SK-N-DZ (cell line): ENCODE measurements around the gene ACAP2. TPM values are rescaled to one million over a fixed set of nuclear protein-coding genes. Genes with fewer than 3 reads are reported as not detected.
"Not testable (repeated sequence)": the region's sequence is repeated elsewhere in the genome, so short reads cannot be mapped to it uniquely, and the experiment has no call there.

Experiments
- DNase-seq: peaks from one replicate; pipeline ENCODE4 v3.0.0-alpha.2; 2015; ENCODE audit warnings: low spot score
- polyA plus RNA-seq, 2 experiments: library from polyadenylated mRNA; depleted of rRNA; stranded (reverse); fragments of >200 nt; gene quantifications; 2 replicates each; pipeline ENCODE4 v1.2.3, GENCODE V29; 2014

The ACAP2 gene, protein sequence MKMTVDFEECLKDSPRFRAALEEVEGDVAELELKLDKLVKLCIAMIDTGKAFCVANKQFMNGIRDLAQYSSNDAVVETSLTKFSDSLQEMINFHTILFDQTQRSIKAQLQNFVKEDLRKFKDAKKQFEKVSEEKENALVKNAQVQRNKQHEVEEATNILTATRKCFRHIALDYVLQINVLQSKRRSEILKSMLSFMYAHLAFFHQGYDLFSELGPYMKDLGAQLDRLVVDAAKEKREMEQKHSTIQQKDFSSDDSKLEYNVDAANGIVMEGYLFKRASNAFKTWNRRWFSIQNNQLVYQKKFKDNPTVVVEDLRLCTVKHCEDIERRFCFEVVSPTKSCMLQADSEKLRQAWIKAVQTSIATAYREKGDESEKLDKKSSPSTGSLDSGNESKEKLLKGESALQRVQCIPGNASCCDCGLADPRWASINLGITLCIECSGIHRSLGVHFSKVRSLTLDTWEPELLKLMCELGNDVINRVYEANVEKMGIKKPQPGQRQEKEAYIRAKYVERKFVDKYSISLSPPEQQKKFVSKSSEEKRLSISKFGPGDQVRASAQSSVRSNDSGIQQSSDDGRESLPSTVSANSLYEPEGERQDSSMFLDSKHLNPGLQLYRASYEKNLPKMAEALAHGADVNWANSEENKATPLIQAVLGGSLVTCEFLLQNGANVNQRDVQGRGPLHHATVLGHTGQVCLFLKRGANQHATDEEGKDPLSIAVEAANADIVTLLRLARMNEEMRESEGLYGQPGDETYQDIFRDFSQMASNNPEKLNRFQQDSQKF
- polyA plus RNA-seq (2014; cell fraction: cytosol; rRNA removed) = 22.6 and 26.1 TPM in 2 replicates
- 22.9 and 24.5 TPM in 2 replicates for polyA plus RNA-seq (2014; cell fraction: nucleus; rRNA removed)

DNA sequence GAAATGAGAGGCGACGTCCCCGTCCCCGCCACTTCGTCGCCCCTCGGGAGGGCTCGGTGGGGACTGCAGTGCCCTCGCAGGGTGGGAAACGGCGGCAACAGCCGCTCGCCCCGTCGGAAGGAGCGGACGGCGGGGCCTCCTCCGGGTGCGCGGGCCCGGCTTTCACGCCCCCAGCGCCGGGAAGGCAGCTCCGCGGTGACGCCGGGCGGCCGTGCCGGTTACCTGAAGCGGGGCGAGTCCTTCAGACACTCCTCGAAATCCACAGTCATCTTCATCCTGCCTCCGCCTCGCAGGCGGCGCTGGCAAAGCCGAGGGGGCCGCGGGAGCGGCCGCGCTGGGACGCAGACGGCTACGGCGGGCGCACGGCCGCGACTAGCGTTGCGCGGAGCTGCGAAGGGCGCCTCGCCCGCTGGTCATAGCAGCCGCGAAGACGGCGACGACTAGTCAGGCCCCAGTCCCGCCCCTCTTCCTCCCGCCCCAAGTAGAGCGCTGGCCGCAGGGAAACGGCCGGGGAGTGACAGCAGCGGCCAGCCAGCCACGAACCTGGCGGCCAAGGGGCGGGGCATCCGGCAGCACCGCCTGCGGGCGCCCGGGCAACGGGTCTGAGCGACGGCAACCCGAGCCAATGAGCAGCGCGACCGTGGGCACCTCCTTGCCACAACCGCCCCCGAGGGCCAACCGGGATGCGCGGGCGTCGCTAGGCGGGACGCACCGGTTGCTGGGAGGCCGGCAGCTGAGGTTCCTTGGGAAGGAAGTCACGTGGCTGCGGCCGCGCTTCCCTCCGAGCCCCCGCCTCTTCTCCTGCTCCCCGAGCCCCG is at the start of gene ACAP2:
TSS of gene ACAP2 (minus strand) at position 448 of the 818 bp plus-strand sequence. CDS start at position 275, 173 bp downstream.
- peak; percentile 99 for DNase-seq

DNA sequence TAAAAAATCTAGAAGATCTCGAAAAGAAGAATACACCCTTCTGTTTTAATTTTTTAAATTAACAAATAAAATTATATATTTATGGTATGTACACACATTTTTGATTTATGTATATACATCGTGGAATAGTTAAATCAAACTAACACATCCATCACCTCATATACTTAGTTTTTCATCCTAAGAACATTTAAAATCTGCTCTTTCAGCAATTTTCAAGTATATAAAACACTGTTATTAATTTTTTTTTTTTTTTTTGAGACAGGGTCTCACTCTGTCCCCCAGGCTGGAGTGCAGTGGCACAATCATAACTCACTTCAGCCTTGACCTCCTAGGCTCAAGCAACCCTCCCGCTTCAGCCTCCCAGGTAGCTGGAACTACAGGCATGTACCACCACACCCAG is 32.8 kb upstream of the ACAP2 start:
- no peak for DNase-seq

DNA sequence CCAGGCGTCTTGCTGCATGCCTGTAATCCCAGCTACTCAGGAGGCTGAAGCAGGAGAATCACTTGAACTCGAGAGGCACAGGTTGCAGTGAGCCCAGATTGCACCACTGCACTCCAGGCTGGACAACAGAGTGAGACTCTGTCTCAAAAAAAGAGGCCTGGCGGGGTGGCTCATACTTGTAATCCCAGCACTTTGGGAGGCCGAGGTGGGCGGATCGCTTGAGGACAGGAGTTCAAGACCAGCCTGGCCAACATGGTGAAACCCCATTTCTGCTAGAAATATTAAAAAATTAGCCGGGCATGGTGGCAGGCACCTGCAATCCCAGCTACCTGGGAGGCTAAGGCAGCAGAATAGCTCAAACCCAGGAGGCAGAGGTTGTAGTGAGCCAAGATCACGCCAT is 32.3 kb upstream of the ACAP2 start:
- DNase-seq = peak; percentile 0

DNA sequence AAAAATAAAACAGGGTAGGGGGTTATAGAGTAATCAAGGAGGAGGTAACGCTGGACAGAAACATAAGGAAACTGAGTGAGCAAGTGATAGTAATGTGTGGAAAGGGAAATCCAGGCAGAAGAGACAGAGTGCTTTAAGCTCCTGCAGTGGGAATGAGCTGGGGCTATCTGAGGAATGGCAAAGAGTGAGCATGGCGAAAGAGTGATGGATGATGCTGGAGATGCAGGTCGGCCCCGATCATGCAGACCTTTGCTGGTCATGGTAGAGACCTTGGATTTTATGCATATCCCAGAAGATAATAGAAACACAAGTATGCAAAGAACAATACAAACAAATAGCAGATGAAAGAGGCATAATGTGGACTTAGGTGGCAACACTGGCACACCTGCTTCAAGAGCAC is 26.0 kb upstream of the ACAP2 start:
- no peak for DNase-seq

DNA sequence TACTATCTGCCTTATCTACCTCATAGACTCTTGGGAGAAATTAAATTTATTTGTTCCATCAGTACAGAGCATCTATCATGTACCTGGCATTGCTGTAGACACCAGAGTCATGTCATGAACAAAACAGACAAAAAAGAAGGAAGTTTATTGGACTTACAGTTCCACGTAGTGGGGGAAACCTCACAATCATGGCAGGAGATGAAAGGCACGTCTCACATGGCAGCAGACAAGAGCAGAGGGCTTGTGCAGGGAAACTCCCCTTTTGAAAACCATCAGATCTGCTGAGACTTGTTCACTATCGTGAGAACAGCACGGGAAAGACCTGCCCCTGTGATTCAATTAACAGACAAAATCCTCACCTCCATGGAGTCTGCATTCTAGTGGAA is 25.6 kb upstream of the ACAP2 start:
- DNase-seq = no peak

DNA sequence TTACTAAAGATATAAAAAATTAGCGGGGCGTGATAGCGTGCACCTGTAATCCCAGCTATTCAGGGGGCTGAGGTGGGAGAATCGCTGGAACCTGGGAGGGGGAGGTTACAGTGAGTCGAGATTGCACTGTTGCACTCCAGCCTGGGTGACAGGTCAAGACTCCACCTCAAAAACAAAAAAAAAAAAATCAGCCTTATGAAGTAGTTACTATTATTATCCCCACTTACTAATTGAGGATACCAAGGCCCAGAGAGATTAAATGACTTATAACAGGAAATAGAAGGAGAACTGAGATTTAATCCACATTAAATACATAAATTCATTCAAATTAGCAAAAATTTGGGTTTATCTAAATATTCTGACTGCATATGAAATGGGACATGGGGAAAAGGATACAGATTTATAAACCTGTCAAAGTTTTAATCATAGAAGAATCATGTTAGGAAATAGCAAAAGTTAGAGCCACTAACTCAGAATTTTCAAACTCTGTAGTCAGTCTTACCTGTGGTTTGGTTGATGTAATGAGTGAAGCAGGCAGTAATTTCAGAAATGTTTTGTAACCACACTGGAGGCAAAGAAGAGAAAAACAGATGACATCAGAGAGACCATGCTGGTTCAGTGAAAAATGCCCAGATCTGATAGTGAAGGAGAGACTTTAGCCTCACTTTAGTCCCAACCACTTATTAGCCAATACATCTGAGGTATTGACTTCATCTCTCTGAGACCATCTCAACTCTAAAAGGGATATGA is 25.0 kb upstream of the ACAP2 start:
- DNase-seq = no peak

DNA sequence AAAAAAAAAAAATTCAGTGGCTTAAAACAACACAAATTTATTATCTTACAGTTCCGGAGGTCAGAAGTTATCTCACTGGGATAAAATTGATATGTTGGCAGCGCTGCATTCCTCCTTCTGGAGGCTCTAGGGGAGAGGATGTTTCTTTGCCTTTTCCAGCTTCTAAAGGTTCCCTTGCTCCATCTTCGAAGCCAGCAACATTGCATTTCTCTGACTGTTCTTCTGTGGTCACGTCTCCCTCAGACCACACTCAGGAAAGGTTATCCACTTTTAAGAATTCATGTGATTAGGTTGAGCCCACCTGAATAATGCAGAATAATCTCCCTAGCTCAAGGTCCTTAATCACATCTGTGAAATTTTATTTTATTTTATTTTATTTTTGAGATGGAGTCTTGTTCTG is 23.4 kb upstream of the ACAP2 start:
- DNase-seq = no peak

DNA sequence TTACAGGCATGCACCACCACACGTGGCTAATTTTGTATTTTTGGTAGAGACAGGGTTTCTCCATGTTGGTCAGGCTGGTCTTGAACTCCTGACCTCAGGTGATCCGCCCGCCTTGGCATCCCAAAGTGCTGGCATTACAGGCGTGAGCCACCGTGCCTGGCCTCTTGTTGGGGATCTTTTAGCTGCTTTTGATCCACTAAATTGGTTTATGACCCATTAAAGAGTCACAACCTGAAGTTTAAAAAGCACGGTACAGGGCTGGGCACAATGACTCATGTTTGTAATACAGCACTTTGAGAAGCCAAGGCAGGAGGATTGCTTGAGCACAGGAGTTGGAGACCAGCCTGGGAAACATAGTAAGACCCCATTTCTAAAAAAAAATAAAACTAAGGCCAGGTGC is 20.1 kb upstream of the ACAP2 start:
- DNase-seq = not testable (repeated sequence)

DNA sequence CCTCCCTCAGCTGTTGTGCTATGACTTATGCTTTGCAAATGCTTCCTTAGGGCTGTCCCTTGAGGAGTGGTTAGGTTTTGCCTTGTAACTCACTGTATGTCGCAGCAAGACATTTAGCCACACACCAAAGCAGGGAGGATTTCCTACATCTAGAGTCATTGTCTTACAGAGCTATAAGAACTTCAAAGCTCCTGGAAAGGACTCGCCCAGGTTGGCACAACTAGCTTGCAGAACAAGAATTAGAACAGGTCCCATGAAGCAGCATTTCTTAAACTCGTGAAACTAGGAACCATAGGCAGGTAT is 19.4 kb upstream of the ACAP2 start:
- no peak for DNase-seq

DNA sequence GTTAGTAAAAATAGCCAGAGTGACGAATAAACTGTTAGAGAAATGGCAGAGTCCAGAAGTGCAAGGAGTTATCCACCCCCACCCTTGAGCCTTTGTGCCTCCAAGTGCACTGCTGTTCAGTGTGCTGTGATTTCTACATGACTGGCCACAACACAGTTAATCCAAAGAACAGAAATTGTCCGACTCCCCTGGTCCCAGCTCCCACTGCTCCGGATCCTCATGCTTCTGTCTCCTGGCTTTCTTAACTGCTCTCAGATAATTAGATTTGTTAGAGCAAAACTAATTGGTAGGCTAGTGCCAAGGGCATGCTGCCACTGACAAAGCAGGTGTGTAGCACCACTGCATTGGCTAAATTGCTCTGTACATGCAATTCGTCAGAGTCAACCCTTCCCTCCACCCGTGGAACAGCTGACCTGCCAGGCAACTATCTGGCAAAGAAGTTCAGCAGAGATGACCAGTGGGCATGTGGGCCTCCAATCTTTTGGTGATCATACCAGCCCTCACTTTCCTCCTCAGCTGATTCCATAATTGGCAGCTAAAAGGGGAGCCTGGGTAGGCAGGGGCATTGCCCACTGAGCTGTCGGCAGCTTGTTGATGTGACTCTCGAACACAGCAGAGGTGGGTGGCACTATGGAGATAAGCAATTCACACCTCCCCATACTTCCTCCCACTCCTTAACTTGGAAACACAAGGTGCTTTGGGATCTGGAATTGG is 18.9 kb upstream of the ACAP2 start:
- peak; percentile 51 for DNase-seq

DNA sequence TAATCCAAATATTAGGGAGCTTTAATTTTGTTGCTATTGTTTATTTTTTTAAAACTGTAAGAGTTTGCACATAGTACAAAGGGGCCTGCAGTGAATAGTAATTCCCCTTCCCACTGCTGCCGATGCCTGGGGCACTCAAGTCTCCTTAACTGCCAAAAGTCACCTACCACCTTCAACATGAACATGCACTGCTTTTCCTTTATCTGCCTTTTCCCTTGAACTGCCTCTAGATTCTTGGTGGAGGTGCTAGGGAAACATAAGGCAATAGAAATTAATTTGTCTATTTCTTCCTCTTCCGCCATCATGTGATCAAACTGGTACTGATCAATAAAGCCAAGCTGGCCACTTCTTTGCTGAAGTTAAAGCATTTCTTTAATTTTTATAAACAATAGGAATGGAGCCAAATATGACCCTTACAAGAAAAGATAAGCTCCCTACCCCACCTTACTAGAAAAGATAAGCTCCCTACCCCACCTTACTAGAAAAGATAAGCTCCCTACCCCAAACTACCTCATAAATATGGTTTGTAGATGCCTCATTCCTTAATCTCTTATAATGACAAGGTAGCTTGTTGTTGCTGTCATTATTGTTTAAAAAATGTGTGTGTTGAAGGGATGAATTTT is 17.4 kb upstream of the ACAP2 start:
- DNase-seq = no peak

DNA sequence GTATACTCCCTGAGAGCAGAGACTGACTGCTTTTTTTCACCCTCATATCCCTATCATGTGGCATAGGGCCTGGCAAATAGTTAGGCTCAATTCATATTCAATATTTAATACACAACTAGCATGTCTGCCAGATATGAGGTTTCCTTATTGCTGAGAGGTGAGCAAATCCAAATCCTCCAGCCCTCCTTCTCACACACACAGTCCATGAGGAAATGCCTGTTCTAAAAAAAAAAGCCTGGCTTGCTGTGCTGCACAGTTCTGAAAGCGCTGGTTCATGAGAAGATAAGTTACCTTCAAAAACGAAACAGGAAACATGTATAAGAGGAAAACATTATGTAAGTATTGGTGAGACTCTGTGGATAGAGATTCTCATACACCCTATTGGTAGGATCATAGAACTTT is 15.5 kb upstream of the ACAP2 start:
- DNase-seq = no peak

DNA sequence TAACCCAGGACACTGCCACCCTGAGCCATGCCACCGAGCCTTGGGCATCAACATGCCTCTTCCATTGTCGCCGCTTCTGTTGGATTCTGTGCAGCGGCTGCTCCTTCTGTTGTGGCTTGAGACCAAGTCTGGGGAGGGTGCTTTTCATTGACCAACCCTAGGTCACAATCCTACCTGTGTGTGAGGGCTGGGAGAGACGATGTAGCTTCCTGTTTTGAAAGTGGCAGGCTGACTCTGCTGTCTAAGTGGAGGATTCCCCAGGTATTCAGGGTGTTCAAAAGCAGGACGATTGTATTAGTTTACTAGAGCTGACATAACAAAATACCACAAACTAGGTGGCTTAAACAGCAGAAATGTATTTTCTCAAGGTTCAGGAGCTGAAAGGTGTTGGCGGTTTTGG is 13.0 kb upstream of the ACAP2 start:
- DNase-seq = no peak

DNA sequence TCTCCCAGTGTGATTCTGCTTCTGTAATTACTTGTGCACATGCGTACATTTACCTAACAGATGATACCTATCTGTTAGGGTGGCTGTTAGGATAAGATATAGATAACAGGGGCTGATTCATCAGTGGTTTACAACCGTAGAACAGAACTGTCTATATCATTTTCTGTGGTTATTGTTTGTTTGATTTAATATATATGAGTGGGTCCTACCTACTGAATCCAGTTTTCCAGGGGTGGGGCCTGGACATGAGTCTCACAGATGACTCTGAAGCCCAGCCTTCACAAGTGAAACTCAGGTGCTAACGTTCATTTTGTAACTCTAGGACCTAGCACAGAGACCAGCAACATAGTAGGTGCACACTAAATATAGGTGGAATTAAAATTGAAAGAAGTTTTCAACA is 10.4 kb upstream of the ACAP2 start:
- DNase-seq = no peak

DNA sequence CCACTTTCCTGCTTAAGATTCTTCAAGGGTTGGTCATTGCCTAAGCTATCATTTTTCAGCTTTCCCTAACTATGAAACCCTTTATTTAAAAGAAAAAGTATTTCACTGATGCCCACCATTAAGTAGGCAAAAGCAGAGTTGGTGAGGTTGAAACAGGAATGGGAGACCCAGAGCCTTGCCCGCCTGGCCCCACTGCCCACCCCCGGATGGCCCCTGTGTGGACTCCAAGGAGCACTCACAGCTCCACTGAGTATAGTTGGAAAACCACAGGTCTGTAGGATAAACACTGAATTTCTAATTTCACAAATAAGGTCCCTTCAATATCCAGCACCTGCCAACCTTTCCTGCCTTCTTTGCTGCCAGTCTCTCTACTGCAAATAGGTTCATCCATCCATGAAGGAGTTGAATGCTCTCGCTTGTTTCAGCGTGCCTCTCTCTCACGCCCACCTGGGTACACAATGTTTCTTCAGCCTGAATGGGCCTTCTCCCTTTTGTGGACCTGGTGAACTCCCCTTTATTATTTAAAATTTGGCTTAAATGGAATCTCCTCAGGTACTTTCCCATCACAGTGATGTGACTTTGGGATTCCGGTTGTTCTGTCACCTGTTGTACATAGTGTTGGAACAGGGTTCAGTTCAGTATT is 8.7 kb upstream of the ACAP2 start:
- DNase-seq = no peak

DNA sequence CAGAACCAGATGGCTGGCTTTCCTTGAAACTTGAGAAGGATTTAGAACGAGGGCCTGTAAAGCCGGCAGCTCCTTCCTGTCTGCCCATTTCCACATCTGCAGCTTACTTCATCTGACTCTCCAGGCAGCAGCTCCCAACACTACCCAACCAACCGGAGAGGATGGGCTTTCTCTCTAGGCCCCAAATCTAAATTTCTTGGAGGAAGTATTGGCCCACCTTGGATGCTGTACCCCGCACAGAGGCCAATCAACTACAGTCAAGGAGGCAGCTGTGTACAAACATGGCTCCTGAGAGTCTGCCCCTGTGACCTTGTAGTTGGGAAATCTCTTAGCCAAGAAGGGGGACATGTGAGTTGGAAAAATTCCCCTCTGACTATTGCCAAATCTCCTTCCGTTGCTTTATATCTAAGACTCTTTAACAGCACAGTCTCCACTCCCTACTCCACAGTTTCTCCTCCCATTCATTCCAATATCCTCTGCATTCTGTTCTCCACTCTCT is 8.0 kb upstream of the ACAP2 start:
- DNase-seq = no peak

DNA sequence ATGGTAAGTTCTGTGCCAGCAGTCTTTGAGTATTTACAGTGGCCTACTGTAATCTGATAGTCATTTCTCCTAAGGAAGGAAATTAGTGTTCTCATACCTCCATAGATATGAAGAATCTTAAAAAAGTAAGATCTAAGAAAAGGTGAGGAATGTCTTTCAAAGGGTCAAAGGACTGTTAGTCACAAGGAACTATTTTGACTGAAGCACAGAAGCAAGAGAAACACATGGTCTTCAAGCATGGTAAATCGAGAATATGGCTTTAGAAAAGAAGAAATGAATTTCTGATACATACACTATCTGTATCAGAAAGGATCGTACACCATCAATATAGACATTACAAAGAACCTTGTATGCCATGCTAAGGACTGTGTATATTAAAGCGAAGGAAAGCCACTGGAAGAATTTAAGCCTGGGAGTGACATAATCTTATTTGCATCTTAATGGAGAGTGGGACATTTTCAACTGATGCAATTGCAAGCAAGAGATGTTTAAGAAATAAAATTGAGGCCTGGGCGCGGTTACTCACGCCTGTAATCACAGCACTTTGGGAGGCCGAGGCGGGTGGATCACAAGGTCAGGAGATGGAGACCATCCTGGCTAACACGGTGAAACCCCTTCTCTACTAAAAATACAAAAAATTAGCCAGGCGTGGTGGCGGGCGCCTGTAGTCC is 5.5 kb upstream of the ACAP2 start:
- DNase-seq = no peak

DNA sequence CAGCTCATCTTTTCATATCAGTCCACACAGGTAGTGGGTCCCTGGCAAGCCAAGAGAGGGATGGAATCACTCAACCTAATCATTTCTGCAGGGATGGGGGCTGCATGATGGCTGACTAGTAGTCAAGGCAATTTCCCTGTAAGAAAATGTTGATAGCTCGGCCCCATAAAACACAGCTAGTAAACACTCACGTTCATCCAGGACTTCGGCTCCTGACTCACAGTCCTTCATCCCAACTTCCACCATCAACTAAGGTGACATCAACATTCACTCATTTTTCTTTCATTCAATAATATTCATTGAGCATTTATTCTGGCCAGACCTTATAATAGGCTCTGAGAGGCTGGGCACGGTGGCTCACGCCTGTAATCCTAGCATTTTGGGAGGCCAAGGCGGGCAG is 4.4 kb upstream of the ACAP2 start:
- DNase-seq = peak; percentile 73

DNA sequence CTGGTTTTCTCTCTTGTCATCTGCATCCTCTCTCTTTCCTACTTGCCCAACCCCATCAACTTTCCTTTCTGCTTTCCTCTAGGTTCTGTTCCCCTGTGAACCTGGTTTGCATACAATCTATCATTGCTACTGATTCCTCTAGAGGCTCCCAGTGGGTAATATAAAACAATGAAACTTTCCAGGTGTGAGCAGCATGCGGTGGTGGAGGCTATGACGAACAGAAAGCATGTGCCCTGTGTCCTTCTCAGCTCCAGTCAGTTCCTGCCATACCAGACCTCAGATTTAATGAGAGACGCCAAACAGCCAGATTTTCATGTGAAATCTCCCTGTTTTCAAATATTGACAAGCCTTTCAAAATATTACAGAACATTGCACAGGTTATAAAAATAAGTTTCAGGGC is 3.5 kb upstream of the ACAP2 start:
- no peak for DNase-seq
